Skin of body (tissue), 2 donors: Measurements from ENCODE around the gene ABCC8. TPM values are rescaled to one million over a fixed set of nuclear protein-coding genes. Genes with fewer than 3 reads are reported as not detected.

Experiments used
- DNase-seq: peaks from one replicate; lab custom pipeline; 2025; lab: John Stamatoyannopoulos, UW
- total RNA-seq: library from RNA; depleted of rRNA; stranded (reverse); fragments of >200 nt; gene quantifications from one replicate; pipeline ENCODE4 v1.2.3, GENCODE V29; 2014

Gene ABCC8
- total RNA-seq, 1 donor from 2014 or later, result 2.5 TPM

DNA sequence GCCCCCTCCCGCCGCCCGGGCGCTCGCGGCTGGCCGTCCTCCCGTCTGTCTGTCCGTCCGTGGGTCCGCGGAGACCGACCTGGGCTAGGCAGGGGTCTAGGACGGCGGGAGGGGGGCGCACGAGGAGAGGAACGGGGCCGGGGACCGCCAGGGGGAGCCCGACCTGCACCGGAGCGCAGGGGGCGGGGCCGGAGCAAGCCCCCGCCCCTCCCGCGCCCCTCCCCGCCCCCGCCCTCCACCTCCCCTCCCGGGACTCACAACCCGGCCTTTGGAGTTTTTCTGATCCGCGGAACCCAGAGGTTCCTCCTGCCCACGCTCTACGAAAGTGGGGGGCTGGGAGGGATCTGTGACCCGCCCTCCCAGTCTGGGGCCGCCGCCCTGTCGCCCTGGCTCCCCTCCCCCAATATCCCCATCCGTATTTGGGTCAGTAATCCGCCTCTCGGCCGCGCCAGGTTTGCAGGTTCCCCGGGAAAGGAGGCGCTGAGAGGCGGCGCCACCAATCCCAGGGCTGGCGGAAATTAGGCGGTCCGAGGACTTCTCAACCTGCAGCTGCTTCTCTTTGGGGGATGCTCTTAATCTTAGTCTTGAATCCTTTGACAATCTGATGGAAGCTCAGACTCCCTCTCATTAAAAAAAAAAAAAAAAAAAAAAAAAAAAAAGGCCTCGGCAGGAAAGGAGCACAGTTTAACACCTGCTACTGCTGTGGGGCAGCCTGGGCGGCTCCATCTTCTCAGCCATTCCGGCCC is 87.3 kb downstream of the ABCC8 start:
- no peak for DNase-seq

DNA sequence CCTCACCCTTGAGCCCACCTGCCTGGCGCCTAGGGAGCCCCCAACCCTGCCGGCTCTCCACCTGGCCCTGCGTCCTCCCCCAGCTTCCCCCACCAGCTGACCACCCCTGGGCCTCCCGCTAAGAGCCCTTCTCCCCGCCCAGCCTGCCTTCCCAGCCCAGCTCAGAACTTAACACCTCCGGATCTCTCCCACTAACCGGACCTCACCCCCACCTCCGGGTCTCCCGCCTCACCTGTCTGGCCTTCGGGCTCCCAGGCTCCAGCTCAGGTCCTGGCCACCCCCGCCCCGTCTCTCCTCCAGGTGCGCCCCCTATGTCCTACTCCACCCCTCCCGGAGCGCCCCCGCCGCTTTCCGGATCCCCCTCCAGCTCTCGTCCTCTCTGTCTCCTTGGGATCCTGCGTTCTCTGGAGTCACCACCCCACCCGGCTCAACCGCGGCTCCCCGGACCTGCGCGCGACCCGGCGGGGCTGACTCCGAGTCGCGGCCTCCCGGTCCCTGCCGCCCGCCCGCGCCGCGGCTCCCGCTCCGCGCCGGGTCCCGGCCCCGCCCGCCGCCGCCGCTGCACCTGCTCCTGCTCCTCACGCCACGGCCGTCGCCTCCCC is 87.9 kb downstream of the ABCC8 start, which contains the start of gene KCNJ11:
TSS of gene KCNJ11 (minus strand) at position 51 of the 602 bp plus-strand sequence. CDS start 568 bp downstream, outside the sequence.
- DNase-seq, result no peak

DNA sequence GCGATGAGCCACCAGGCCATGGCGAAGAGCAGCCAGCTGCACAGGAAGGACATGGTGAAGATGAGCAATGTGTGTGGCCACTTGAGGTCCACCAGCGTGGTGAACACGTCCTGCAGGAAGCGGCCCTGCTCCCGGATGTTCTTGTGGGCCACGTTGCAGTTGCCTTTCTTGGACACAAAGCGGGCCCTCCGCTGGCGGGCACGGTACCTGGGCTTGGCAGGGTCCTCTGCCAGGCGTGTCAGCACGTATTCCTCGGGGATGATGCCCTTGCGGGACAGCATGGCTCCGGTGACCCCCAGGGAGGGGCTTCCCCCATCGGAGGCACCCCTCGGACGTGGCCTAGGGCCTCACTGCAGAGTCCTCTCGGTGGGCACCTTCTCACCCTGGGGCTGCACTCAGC is 88.8 kb downstream of the ABCC8 start:
- DNase-seq, result no peak

DNA sequence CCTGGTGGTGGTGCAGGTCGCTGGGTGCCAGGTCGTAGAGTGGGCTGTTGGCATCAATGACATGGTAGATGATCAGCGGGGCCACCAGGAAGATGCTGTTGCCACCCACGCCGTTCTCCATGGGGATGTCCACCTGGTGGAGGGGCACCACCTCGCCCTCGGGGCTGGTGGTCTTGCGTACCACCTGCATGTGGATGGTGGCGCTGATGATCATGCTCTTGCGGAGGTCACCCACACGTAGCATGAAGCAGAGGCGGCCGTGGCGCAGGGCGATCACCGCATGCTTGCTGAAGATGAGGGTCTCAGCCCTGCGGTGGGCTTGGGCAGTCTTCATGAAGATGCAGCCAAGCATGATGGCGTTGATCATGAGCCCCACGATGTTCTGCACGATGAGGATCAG is 89.4 kb downstream of the ABCC8 start:
- no peak for DNase-seq

DNA sequence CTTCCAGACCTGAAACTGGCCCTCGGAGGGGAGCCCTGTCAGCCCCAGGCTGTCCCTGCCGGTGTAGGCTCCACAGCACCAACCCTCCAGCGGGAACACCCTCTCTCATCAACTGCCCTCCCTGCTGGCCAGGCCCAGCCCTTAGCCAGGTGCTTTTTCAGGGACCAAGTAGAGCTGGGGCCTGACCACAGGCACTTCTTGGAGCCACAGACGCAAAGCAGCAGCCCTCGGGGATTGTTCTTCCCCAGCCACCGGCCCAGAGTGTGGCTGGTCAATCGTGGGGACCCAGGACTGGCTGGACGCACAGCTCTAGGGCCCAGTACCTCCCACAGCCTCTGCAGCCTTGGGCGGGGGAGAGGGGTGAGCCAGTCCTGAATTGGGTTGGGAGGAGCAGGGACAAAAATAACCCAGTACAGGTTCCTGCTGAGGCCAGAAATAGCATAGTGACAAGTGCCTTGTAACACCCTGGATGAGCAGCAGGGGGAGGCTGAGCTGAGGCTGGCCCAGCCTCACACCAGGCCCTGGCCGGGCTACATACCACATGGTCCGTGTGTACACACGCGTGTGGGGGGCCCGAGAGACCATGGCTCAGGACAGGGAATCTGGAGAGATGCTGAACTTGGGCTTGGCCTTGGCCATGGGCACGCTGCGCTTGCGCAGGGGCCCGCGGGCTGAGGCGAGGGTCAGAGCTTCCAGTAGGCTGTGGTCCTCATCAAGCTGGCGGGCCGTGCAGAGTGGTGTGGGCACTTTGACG is 90.1 kb downstream of the ABCC8 start:
- DNase-seq, result no peak

DNA sequence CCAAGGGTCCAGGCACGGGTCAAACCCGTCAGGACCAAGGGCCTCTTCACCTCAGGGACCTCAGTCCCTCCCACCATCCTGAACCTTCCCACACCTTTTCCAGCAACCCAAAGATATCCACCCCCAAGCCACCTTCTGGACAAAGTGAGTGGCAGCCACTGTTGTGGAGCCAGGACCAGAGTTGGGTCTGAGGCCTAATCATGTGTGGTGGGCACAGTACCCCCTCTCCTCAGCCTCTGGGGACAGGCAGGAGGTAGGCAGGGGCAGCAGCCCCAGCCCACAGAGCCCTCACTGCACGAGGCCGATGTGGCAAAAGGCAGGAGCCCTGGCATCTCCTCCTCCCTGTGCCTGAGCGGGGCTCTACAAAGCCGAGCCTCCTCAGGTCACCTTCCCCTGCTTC is 90.7 kb downstream of the ABCC8 start:
- no peak for DNase-seq

DNA sequence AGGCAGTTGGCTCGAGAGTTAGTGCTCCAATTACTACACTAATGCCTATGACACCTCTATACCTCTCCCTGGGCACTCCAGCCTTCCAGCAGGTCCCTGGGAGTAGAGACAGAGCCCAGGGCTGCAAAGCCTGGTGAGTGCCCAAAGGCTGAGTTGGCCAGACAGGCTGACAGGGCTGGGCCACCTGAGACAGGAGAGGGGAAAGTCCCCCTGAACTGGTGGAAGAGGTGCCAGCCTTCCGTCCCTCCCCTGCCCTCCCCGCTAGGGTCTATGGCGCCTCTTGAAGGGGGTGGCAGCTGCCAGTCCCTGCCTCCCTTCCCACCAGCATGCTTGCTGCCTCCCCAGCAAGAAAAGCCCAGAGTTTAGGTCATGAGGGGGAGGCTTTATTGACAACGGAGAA is 91.2 kb downstream of the ABCC8 start:
- no peak for DNase-seq

DNA sequence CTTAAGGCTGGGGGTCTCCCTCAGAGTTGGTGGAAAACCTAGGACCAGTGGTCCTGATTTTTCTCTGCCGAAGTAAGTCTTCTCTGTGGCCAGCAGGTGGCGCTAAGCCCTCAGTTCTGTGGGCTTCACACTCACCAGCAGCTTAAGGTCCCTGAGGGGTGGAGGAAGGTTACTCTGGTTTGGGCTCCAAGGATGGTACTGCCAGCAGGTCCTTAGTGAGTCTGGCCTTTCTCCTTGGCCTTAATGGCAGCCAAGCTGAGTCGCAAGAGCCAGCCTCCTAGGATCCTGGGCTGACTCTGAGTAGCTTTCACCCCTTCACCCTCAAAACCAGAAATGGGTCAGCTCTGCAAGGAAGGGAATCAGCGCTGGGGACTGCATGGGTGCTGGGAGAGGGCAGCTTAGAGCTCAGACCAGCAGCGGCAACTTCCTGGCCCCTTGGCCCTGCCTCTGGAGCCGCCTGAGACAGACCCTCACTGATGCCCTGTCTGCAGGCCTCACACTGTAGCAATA is 92.6 kb downstream of the ABCC8 start:
- DNase-seq, result peak; percentile 27

DNA sequence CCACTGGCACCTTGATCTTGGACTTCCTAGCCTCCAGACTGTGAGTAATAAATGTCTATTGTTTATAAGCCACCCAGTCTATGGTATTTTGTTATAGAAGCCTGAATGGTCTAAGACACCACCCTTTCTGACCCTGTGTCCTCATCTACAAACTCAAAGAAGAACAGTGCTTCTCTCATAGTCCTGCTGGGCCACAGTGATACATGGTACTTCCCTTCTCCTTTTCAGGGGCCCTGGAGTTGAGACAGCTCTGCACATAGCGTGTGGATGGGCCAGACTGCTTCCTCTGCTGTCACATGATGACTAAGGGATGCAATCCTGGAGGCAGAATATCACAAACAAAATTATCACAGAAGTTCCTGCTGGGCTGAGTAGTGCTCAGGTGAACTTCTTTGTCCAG is 93.2 kb downstream of the ABCC8 start:
- no peak for DNase-seq

DNA sequence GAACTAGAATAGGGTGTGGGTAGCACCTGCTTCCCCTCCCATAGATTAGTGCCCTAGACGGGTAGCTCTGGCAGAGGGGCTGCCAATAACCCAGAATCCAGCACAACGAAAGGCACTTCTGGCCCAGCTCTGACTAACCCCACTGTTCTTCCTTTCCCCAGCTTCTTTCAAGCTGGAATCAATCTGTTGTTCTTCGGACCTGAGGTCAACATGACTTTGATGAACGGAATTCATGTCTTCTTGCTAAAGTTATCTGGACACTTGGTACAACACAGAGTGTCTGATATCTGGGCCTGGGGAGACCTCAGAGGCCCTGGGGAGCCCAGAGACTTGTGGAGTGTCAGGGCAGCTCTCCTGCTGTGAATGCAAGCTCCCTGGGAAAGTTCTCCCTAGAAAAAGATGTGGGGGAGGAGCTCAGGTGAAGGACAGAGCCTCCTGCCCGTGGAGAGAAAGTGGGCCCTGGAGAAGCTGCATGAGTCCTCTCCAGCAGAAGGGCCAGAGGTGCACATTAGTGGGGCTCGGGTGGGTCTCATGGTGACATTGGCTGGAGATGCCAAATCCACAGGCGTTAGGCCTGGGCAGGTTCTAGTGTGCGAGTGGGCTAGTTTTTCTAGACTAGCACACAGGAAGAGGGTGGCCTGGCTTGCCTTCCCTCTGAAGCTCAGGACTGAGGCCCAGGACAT is 94.5 kb downstream of the ABCC8 start:
- DNase-seq, result no peak

DNA sequence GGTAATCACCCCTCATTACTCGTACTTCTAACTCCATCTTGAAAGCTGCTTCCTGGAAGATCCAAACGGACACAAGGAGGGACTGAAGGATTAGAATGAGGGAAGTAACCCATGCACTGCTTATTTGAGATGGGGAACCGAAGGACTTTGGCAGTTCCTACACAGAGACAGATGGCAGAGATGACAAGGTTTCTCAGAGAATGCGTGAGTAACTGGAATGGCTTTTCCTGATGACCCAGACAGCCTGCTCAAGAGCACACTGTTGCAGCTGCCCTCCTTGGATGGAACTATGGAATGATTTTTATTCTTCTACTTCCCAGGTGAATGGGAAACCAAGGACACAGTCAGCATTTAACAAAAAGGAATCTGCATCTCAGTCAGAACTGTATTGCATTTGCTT is 95.5 kb downstream of the ABCC8 start:
- DNase-seq, result no peak

DNA sequence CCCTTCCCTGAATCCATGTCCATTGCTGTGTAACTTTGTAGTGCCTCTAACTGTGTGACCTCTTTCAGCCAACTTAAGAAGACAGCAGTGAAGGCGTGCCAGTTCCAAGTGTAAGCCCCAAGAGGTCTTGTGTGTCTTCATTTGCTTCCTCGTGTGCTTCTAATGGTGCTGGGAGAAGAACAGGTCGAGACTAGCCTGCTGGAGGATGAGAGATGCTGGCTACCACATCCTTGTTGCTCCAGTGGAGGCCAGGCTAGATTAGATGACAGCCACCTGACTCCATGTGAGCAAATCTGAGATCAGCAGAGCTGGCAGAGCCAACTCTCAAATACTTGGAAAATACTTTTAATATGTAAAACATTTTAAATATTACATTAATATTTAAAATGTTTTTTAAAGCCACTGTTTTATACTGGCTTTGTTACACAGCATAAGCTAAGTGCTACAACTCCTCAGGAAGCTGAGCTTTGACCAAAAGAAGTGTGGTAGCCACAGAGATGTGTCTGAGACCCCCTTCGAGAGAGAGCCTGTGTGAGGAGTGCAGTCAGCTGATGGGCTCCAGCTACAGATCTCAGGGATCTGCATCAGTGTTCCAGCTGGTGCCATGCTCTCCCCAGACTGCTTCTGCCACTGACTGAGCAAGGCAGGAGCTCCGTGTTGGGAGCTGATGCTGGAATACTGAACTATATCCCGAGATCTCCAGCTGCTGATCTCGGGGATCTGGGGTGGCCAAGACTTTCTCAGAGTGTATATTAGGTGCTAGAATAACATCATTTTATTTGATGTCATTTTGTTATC is 97.1 kb downstream of the ABCC8 start:
- DNase-seq, result no peak

DNA sequence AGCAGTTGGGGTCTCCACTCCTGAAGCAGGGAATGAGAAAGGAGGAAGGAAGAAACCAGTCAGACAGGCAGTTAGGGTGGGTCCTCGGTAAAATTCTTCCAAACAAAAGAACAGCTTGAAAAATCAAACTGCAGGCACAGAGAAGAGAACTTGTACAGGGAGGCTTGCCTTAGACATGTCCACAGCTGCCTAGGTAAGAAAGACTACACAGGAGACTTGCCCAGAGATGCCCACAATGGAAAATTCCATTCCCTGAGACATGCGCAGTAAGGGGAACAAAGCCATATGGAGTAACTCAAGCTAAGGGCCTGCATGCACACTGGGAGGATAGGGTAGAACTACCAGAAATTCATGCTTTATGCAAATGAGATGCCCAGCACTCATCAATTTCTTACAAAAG is 98.0 kb downstream of the ABCC8 start:
- no peak for DNase-seq

DNA sequence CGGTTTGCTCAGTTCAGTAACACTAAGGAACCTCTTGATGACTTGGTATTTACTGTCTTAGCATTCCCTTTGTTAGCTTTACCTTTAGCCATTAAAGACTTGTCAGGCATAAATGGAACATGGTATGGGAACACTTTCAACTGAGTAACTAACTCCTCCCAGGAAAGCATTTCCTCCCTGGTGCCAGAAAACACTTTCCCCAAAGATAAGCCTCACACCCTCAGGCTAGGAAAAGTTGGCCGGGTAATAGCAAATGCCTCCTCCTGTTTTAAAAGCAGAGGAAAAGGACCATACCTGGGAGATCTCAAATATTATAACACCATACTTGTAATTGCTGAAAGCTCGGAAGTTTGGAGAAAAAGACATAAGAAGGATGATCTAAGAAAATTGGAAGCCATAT is 100.2 kb downstream of the ABCC8 start:
- DNase-seq, result no peak

DNA sequence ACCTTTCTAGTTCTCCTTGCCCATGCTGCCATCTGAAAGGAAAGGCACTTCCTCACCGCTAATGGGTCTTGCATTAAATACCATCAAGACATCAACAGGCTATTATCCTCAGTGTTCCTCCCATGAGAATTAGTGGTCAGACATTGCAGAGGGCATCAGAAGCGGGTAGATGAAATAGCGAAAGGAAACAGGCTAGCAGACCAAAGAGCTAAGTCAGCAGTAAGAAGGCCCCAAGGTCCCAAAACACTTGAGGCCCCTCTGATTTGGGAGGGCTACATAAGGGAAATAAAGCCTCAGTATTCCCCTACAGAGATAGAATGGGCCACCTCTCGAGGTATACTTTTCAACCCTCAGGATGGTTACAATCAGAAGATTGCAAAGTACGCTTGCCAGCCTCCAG is 101.1 kb downstream of the ABCC8 start:
- no peak for DNase-seq

DNA sequence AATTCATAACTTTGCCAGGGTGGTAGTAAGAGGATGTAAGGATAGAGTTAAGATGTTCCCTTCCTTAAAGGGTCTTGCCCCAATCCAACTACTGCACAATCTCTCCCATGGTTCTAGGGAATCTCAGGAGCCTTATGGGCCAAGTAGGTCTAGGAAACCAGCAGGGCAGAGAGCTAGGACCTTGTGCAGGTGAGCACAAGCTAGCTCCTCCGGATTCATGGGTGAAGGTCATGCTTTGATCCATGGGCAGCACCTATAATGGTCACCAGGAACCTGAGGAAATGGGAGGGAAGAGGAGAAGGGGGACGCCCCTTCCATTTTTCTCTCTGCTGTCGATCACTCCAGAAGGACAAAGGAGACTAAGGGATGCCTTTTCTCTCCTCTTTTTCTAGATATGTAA is 105.0 kb downstream of the ABCC8 start:
- DNase-seq, result no peak

DNA sequence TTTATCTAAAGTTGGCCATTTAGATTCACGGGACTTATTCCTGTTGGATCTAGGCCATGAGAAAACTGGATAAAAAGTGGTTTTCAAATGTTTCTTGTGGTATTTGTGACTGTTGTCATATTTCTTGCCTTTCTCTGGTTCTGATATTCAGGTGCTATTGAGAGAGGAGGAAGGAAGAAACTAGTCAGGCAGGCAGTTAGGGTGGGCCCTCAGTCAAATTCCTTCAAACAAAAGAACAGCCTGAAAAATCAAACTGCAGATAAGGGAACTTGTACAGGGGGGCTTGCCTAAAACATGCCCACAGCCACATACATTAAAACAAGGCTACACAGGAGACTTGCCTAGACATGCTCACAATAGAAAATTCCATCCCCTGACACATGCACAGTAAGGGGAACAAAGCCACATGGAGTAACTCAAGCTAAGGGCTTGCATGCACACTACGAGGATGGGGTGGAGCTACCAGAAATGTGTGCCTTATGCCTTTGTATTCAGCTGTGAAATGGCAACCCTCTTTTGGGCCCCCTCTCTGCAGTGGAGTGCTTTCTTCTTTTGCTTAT is 106.9 kb downstream of the ABCC8 start:
- no peak for DNase-seq

DNA sequence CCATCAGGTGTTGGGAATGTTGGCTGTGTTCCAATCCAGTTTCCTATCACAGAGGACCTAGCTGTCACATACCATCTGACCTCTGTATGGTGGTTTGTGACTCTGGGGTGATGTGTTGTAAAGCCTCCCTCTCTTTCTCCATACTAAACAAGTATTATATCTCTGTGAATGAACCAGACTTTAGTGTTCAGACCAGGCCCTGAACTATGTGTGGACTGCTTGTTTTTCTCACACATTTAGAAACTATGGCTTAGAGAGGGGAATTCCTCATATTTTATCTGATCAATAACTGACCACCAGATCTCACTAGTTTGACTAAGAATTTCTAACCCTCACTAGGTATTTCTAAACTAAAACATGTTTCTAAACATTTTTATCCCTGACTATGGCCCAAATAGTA is 107.6 kb downstream of the ABCC8 start:
- DNase-seq, result no peak

DNA sequence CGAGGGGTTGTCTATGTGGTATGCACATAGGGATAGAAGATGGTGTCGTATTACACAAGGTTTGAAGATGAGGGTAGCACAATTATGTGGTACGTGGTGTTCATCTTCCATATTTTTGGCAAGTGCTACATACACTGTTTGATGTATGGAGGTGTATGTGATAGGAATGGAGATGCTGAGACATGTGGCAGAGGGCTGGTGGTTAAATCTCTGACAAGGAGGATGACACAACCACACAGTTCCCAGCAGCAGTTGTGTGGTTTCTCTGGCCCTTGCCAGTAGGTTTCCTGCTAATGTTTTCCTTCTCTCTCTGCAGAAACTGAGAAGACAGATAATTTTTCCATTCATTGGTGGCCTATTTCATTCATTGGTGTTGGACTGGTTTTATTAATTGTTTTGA is 108.1 kb downstream of the ABCC8 start:
- no peak for DNase-seq

DNA sequence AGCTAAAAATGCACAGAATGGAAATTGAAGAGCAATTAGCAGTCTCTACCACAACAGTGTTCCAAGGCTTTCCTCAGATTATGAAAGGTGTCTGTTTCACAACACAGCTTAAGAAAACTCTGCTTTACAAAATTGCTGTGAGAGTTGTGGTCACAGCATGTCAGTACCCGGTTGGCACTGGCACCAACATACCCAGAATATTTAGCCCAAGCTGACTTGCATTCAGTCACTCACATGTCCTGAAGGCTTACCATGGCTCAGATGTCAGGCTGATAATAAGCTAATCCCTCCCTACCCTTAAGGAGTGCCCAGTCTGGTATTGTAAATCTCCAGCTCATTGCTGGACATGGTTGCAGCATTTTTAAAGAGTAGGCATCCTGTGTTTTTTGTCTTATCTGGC is 110.2 kb downstream of the ABCC8 start:
- no peak for DNase-seq

DNA sequence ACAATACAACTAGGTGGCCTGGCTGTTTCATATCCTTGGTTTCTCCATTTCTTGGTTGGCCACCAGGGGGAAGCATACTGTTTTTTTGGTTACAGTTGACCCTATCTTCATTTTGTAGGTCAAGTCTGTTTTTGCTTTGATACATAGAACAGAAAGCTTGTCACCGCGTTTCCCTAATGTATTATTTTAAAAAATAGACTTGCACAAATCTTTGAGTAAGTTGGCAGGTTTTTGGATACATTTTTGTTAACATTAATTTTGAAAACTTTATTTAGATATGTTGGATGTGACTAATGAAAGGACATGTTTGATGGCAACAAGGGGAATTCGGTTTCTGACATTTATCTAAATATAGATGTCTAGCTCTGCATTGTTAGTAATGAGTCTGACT is 122.0 kb downstream of the ABCC8 start:
- peak; percentile 32 for DNase-seq
